GM12878 (cell line): ENCODE data around the gene SNRNP25. TPM values are rescaled to one million over a fixed set of nuclear protein-coding genes. Genes with fewer than 3 reads are reported as not detected.

Source experiments
- ATAC-seq: fragments of 200-7000 bp; cut with Tn5 transposase; 3 replicates; pipeline ENCODE4 v1.9.1; 2020; ENCODE audit warnings: mild to moderate bottlenecking, moderate library complexity
- BruUV-seq: library from RNA; stranded (reverse); fragments of 400-500 nt; replicated peaks from 2 replicates; lab custom pipeline; 2021; lab: Mats Ljungman, UMichigan
- CTCF ChIA-PET: fragments of 300-600 bp; sonication (Branson Sonifier 250); formaldehyde crosslinking; extraction: SDS; loops from one replicate; lab custom pipeline; 2021; ENCODE audit warnings: inconsistent platforms; lab: Yijun Ruan, JAX
- POLR2A ChIA-PET: fragments of 350-600 bp; formaldehyde crosslinking; extraction: SDS; loops from one replicate; lab custom pipeline; 2021; ENCODE audit warnings: inconsistent platforms; lab: Charles Lee
- RAD21 ChIA-PET: fragments of 300-600 bp; sonication (Branson Sonifier 250); formaldehyde crosslinking; loops from one replicate; lab custom pipeline; 2023; ENCODE audit warnings: antibody characterized with exemption; ENCODE audit not compliant: unreplicated experiment; lab: Charles Lee
- SMC1A ChIA-PET: fragments of 300-600 bp; sonication (Branson Sonifier 250); formaldehyde crosslinking; loops from one replicate; lab custom pipeline; 2023; ENCODE audit not compliant: unreplicated experiment, uncharacterized antibody; lab: Charles Lee
- DNase-seq: peaks from one replicate; pipeline ENCODE4 v3.0.0-alpha.2; 2011; ENCODE audit warnings: low read depth, low spot score
- FAIRE-seq: peaks from 3 replicates; lab custom pipeline; 2011; peaks lifted over from hg19 to GRCh38; lab: Jason Lieb, UNC
- H2AFZ ChIP-seq: 2 replicates; pipeline ENCODE4 v1.6.0; 2011; ENCODE audit warnings: low read depth, low read length, control low read depth; ENCODE audit not compliant: control insufficient read depth
- H3K27ac ChIP-seq: 2 replicates; pipeline ENCODE4 v1.5.1; 2011; ENCODE audit warnings: control low read depth; ENCODE audit not compliant: control insufficient read depth, insufficient read depth
- H3K27me3 ChIP-seq, 2 experiments: replicated peaks in 1 of 2; 2 replicates each; pipeline versions ENCODE4 v1.6.0 to v1.6.1; 2011; ENCODE audit warnings: low read length in 1 of 2; ENCODE audit not compliant: control insufficient read depth in 2 of 2, insufficient read depth in 2 of 2
- H3K36me3 ChIP-seq, 2 experiments: 2 replicates each; pipeline ENCODE4 v1.5.1; 2011; ENCODE audit warnings: low read length in 1 of 2; ENCODE audit not compliant: control insufficient read depth in 2 of 2, insufficient read depth in 2 of 2
- H3K4me1 ChIP-seq: 2 replicates; pipeline ENCODE4 v1.6.1; 2011; ENCODE audit warnings: mild to moderate bottlenecking, low read length, moderate library complexity, mixed read lengths; ENCODE audit not compliant: control insufficient read depth, insufficient read depth
- H3K4me2 ChIP-seq: 2 replicates; pipeline ENCODE4 v1.6.0; 2011; ENCODE audit warnings: control low read depth; ENCODE audit not compliant: control insufficient read depth, insufficient read depth
- H3K4me3 ChIP-seq: fragments of 200-600 bp; sonication (generic); 2 replicates; pipeline ENCODE4 v1.5.1; 2016
- H3K79me2 ChIP-seq: 2 replicates; pipeline ENCODE4 v1.6.0; 2011; ENCODE audit warnings: low read length; ENCODE audit not compliant: control insufficient read depth, insufficient read depth
- H3K9ac ChIP-seq: 2 replicates; pipeline ENCODE4 v1.8.0; 2011; ENCODE audit warnings: low read length, control low read depth, mixed read lengths; ENCODE audit not compliant: control insufficient read depth, insufficient read depth
- H3K9me3 ChIP-seq: replicated peaks from 3 replicates; pipeline ENCODE4 v1.5.1; 2011; ENCODE audit warnings: mild to moderate bottlenecking, low read length; ENCODE audit not compliant: control insufficient read depth, insufficient read depth
- H4K20me1 ChIP-seq: 2 replicates; pipeline ENCODE4 v1.6.0; 2011; ENCODE audit not compliant: control insufficient read depth, insufficient read depth
- CHD1 ChIP-seq: IDR thresholded peaks from 2 replicates; pipeline ENCODE4 v1.6.1; 2012; ENCODE audit warnings: low read depth, low read length, improper control_type of control experiment
- CTCF ChIP-seq, 3 experiments: IDR thresholded peaks in 2 of 3; conservative IDR thresholded peaks in 1 of 3; 2 replicates each; pipeline ENCODE4 v1.5.1; 2011; ENCODE audit warnings: low read depth in 3 of 3, low read length in 3 of 3, mild to moderate bottlenecking in 3 of 3, control low read depth in 2 of 3, moderate library complexity in 2 of 3, inconsistent platforms in 1 of 3, mixed read lengths in 1 of 3; ENCODE audit not compliant: control insufficient read depth in 2 of 3, insufficient read depth in 1 of 3; ENCODE audit errors: extremely low read depth in 1 of 3
- HCFC1 ChIP-seq: fragments of 150-350 bp; IDR thresholded peaks from 2 replicates; pipeline ENCODE4 v1.6.1; 2014; ENCODE audit warnings: low read length
- MAX ChIP-seq: IDR thresholded peaks from 2 replicates; pipeline ENCODE4 v1.6.1; 2012; ENCODE audit warnings: low read depth, low read length, improper control_type of control experiment
- MEF2A ChIP-seq: IDR thresholded peaks from 2 replicates; pipeline ENCODE4 v1.6.1; 2011; ENCODE audit warnings: low read depth, mild to moderate bottlenecking, low read length, moderate library complexity; ENCODE audit not compliant: insufficient read depth
- NBN ChIP-seq: fragments of 450-650 bp; IDR thresholded peaks from 2 replicates; pipeline ENCODE4 v1.6.1; 2016
- SPI1 ChIP-seq: IDR thresholded peaks from 2 replicates; pipeline ENCODE4 v1.6.1; 2011; ENCODE audit warnings: low read depth, mild to moderate bottlenecking, low read length, moderate library complexity, borderline replicate concordance; ENCODE audit not compliant: insufficient read depth
- TAF1 ChIP-seq: IDR thresholded peaks from 2 replicates; pipeline ENCODE4 v1.6.1; 2011; ENCODE audit warnings: mild to moderate bottlenecking, low read depth, low read length, borderline replicate concordance
- TARDBP ChIP-seq: IDR thresholded peaks from 2 replicates; pipeline ENCODE4 v1.6.1; 2016; ENCODE audit warnings: borderline replicate concordance
- ZBED1 ChIP-seq: IDR thresholded peaks from 2 replicates; pipeline ENCODE4 v1.6.1; 2016; ENCODE audit warnings: borderline replicate concordance
- ZBTB11 ChIP-seq: fragments of 450-650 bp; formaldehyde crosslinking; IDR thresholded peaks from 2 replicates; pipeline ENCODE4 v1.5.0; 2022; ENCODE audit warnings: mild to moderate bottlenecking, missing genetic modification characterization
- WGBS: methylation state at CpG from one replicate; pipeline ENCODE4 v1.1.6; 2016; ENCODE audit warnings: low lambda C conversion rate; ENCODE audit not compliant: insufficient replicate concordance, insufficient coverage; ENCODE audit errors: missing lambda C conversion rate; 5-methylcytosine and 5-hydroxymethylcytosine counted together
- in situ Hi-C: fragments of 300-500 bp; cut with MboI; formaldehyde crosslinking; loops from 9 replicates; pipeline ENCODE4 v1.14.3; 2018; ENCODE audit warnings: mixed read lengths
- intact Hi-C: fragments of 100-400 bp; cut with micrococcal nuclease; formaldehyde crosslinking; loops from one replicate; pipeline ENCODE4 v1.14.2; 2022; ENCODE audit not compliant: unreplicated experiment
- polyA plus RNA-seq, 11 experiments: library from polyadenylated mRNA; depleted of rRNA in 4 of 11; unstranded in 6 of 11; stranded (reverse) in 5 of 11; fragments of >200 nt; fragmentation: Nextera tagmentation in 4 of 11; fragmentation: Illumina TruSeq in 1 of 11; extraction: Ambion mirVana in 4 of 11; extraction: Trizol in 1 of 11; gene quantifications; 1 replicate in 1 of 11; 2 replicates in 10 of 11; pipeline versions ENCODE4 v1.2.1 to v1.2.3, GENCODE V29; 2011 to 2016; ENCODE audit warnings: inconsistent platforms in 2 of 11, missing spikeins in 2 of 11, low read depth in 1 of 11
- total RNA-seq, 4 experiments: library from RNA; depleted of rRNA in 3 of 4; stranded (reverse); fragments of >200 nt in 3 of 4; fragmentation: Illumina TruSeq in 1 of 4; extraction: Trizol in 1 of 4; gene quantifications; 2 replicates each; pipeline versions ENCODE4 v1.2.1 to v1.2.3, GENCODE V29; 2013 to 2021

SNRNP25 gene
- total and polyA plus RNA-seq, 10 of the 15 experiments (the other 5 are each of a cell fraction or from before 2014, with no cell fraction given) = 40.9 to 138 (median 67.2) TPM

- H3K27me3 ChIP-seq = no peaks in the 10 kb centered on the region
- ChIA-PET CTCF (interaction anchor here (3.3 kb wide), 1 partner anchor 17 kb away, joined by 14 read pairs; the partner anchor contains the start of genes POLR3K and SNRNP25), RAD21 (no interaction called here), POLR2A (no interaction called here), SMC1A (no interaction called here)
- H3K4me3 ChIP-seq = no peak overlapping the region
- no peak overlapping the region for H3K9ac ChIP-seq
- H3K4me1 ChIP-seq = peaks cover 34% of the 10 kb centered on the region
- H3K36me3 ChIP-seq = peaks cover 0 to 8% of the 10 kb centered on the region in 2 experiments; a peak in 2 of 4 replicates
- intact Hi-C loops (no loop called here), in situ Hi-C loops (no loop called here)
- no peak for DNase-seq
- ATAC-seq = no peak
- no peak overlapping the region for H3K27ac ChIP-seq
- no TSS peak for BruUV-seq
- FAIRE-seq = no peak
- H3K9me3 ChIP-seq = no peaks in the 10 kb centered on the region
- no peaks in the 10 kb centered on the region for H4K20me1 ChIP-seq
- no peak overlapping the region for H2AFZ ChIP-seq
- no peaks in the 10 kb centered on the region for H3K79me2 ChIP-seq
- WGBS = 73% methylated on average over 15 of the region's 15 CpGs
- TF ChIP-seq MAX = no peak
- H3K4me2 ChIP-seq = no peak overlapping the region
Measured at GRCh38 chr16:36336-36984, 17.2 kb upstream of the SNRNP25 start.

- Histone ChIP-seq H3K4me3 (no peak overlapping the region), H4K20me1 (no peaks in the 10 kb centered on the region), H3K4me1 (peaks cover 34% of the 10 kb centered on the region), H3K79me2 (no peaks in the 10 kb centered on the region), H3K4me2 (no peak overlapping the region), H3K36me3 (peaks cover 2 to 11% of the 10 kb centered on the region in 2 experiments; a peak in 3 of 4 replicates), H3K9me3 (no peaks in the 10 kb centered on the region), H3K27ac (no peak overlapping the region), H2AFZ (no peak overlapping the region), H3K27me3 (no peaks in the 10 kb centered on the region), H3K9ac (no peak overlapping the region)
- BruUV-seq = no TSS peak
- ChIA-PET CTCF (interaction anchor here (2.4 to 3.4 kb wide), 3 partner anchors 16 to 59 kb away, joined by 14 to 19 read pairs (median 16); partner anchors contain the start of genes POLR3K and SNRNP25), POLR2A (interaction anchor here (2.4 kb wide), 1 partner anchor 16 kb away, joined by 18 read pairs; the partner anchor contains the start of genes POLR3K and SNRNP25), SMC1A (interaction anchor here (2.7 kb wide), 1 partner anchor 16 kb away, joined by 10 read pairs; the partner anchor contains the start of genes POLR3K and SNRNP25), RAD21 (interaction anchor here (3.2 kb wide), 1 partner anchor 16 kb away, joined by 22 read pairs; the partner anchor contains the start of genes POLR3K and SNRNP25)
- ATAC-seq (no peak), DNase-seq (no peak), FAIRE-seq (no peak)
- intact Hi-C loops (no loop called here), in situ Hi-C loops (no loop called here)
- WGBS = 33% methylated on average over 5 of the region's 5 CpGs
- no peak for TF ChIP-seq ZBTB11 (CRISPR knock-in tag)
- TF ChIP-seq CHD1 = no peak
- no peak for TF ChIP-seq CTCF (IDR thresholded peaks at IDR 0.05 in 2 of 3, conservative IDR thresholded peaks at IDR 0.05 in 1 of 3; ENCODE audit: control insufficient read depth in 2 of 3, extremely low read depth in 1 of 3, insufficient read depth in 1 of 3, low read depth in 3 of 3, low read length in 3 of 3)
- no peak for TF ChIP-seq MEF2A
- no peak for TF ChIP-seq HCFC1
- no peak for TF ChIP-seq TAF1
- TF ChIP-seq SPI1 = no peak
- TF ChIP-seq ZBED1 = no peak
- no peak for TF ChIP-seq TARDBP
- no peak for TF ChIP-seq NBN
Measured at GRCh38 chr16:37511-37910, 16.1 kb upstream of the SNRNP25 start.
